Activated naive CD4-positive, alpha-beta T cell treated with anti-CD3 and anti-CD28 coated beads, Interleukin-2, amount 50 U/mL, for 16 hours (primary cell): Measurements from ENCODE around the gene STOX1.
"Not testable (repeated sequence)": the region's sequence is repeated elsewhere in the genome, so short reads cannot be mapped to it uniquely, and the experiment has no call there.

Experiments used
- DNase-seq: peaks from one replicate; pipeline ENCODE4 v3.0.0-alpha.2; 2020

Gene STOX1

GRCh38 chr10:68826764-68827591, at the start of gene STOX1:
STOX1 (plus strand) TSS chr10:68827531; CDS start chr10:68827624, 93 bp downstream.
- DNase-seq = peak; percentile 74

GRCh38 chr10:68781613-68782574, 45.4 kb upstream of the STOX1 start:
- no peak for DNase-seq

- DNase-seq = no peak
Measured at GRCh38 chr10:68784476-68784875, 42.9 kb upstream of the STOX1 start.

GRCh38 chr10:68787813-68788212, 39.5 kb upstream of the STOX1 start:
- no peak for DNase-seq

- no peak for DNase-seq
Measured at GRCh38 chr10:68790476-68790875, 36.9 kb upstream of the STOX1 start.

GRCh38 chr10:68792115-68792514, 35.2 kb upstream of the STOX1 start:
- no peak for DNase-seq

GRCh38 chr10:68795886-68796532, 31.3 kb upstream of the STOX1 start:
- DNase-seq = no peak

- DNase-seq = no peak
Measured at GRCh38 chr10:68796605-68797004, 30.7 kb upstream of the STOX1 start.

GRCh38 chr10:68800211-68800610, 27.1 kb upstream of the STOX1 start:
- no peak for DNase-seq

- no peak for DNase-seq
Measured at GRCh38 chr10:68804692-68805091, 22.6 kb upstream of the STOX1 start.

GRCh38 chr10:68810830-68811229, 16.5 kb upstream of the STOX1 start:
- DNase-seq = not testable (repeated sequence)

GRCh38 chr10:68811314-68812009, 15.9 kb upstream of the STOX1 start:
- DNase-seq = no peak

GRCh38 chr10:68812420-68812819, 14.9 kb upstream of the STOX1 start:
- DNase-seq = no peak

- no peak for DNase-seq
Measured at GRCh38 chr10:68813559-68813958, 13.8 kb upstream of the STOX1 start.

- DNase-seq = no peak
Measured at GRCh38 chr10:68816796-68817412, 10.4 kb upstream of the STOX1 start.

GRCh38 chr10:68820359-68820758, 7.0 kb upstream of the STOX1 start:
- not testable (repeated sequence) for DNase-seq

GRCh38 chr10:68822626-68823025, 4.7 kb upstream of the STOX1 start:
- not testable (repeated sequence) for DNase-seq

- DNase-seq = not testable (repeated sequence)
Measured at GRCh38 chr10:68827592-68827959, 245 bp downstream of the STOX1 start.

GRCh38 chr10:68828083-68828601, 811 bp downstream of the STOX1 start:
- DNase-seq = peak; percentile 24

GRCh38 chr10:68828833-68829232, 1.5 kb downstream of the STOX1 start:
- no peak for DNase-seq

- no peak for DNase-seq
Measured at GRCh38 chr10:68829521-68829920, 2.2 kb downstream of the STOX1 start.

GRCh38 chr10:68829952-68830351, 2.6 kb downstream of the STOX1 start:
- no peak for DNase-seq
